IPS-NIHi11 (cell line): ENCODE data around the gene KRIT1.
"Not testable (repeated sequence)": the region's sequence is repeated elsewhere in the genome, so short reads cannot be mapped to it uniquely, and the experiment has no call there.

ENCODE experiments used
- DNase-seq: peaks from one replicate; pipeline ENCODE4 v3.0.0; 2012; ENCODE audit warnings: mixed read lengths, low spot score

The KRIT1 gene

GRCh38 chr7:92245487-92246359 is at the start of gene KRIT1, which contains the start of gene ANKIB1:
Gene KRIT1, minus strand, starts transcription at chr7:92245914. Its CDS starts 3,779 bp downstream, at chr7:92242135.
Gene ANKIB1, plus strand, starts transcription at chr7:92245974. Its CDS starts 49,005 bp downstream, at chr7:92294979.
- peak; percentile 88 for DNase-seq

DNA sequence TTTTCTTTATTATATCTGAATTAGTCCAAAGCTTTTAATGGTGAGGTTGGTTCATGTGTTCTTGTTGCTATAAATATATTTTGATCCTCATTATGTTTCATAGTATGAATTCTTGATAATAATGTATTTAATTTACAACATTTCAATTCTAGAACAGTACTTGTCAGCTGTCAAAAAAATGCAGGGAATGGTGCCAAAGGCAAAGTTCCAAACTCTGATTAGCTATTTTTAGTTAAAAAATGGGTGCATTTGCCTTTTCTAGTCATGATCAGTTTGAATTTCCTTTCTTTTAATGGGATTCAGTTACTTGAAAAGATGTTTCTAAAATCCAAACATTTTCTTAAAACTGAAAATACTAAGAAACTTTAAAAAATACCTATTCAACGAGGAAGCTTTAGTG is 49.7 kb upstream of the KRIT1 start:
- DNase-seq: no peak

GRCh38 chr7:92293896-92294590 is 48.3 kb upstream of the KRIT1 start:
- no peak for DNase-seq

- no peak for DNase-seq
Measured at GRCh38 chr7:92292981-92293380, 47.3 kb upstream of the KRIT1 start.

GRCh38 chr7:92289321-92289720 is 43.6 kb upstream of the KRIT1 start:
- no peak for DNase-seq

- no peak for DNase-seq
Measured at GRCh38 chr7:92282930-92283329, 37.2 kb upstream of the KRIT1 start.

GRCh38 chr7:92282221-92282814 is 36.6 kb upstream of the KRIT1 start:
- no peak for DNase-seq

GRCh38 chr7:92281031-92281430 is 35.3 kb upstream of the KRIT1 start:
- no peak for DNase-seq

DNA sequence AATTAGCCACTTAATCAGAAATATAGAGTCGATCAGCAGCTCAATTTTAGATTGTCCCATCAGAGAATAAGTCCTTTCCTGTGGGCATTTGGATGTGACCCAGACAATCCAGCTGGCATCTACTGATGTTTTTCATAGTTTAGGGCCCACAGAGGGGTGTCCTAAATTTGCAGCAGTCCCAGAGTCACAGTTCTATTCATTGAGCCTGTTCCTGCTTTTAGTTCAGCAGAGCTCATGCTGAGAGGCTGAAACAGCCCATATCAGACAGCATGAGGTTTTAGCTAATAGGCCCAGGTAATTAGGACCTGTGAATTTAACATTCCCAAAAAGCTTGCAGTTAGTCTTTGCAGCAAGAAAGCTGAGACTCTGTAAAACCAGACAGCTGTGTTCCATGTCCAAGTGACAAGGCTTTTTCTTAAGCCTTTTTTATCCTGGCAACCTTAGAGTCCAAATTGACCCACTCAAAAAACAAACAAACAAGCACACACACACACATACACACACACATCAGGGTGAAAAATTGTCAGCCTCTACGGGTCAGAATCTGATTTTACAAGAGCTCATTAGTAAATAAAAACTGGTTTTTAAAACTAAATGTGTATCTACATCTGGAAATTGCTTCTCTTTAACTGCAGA is 33.8 kb upstream of the KRIT1 start:
- DNase-seq: no peak

- DNase-seq: no peak
Measured at GRCh38 chr7:92276460-92276864, 30.7 kb upstream of the KRIT1 start.

GRCh38 chr7:92275327-92275726 is 29.6 kb upstream of the KRIT1 start:
- no peak for DNase-seq

DNA sequence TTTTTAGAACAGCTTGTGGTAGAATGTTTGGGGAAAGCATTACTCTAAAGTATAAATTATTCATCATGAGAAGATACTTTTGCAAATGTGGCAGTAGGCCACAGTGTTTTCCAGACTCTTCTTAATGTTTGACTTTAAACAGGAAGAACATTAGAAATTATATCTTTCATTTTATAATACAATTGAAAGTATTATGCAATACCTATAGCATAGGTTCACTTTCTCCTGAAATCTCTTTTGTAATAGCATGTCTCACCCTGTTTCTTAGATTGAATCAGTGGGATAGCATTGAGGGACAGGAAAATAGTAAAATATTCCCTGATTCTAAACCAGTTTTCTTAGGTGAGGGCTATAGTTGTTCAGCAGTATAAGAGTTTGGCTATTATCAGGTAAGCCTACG is 23.2 kb upstream of the KRIT1 start:
- no peak for DNase-seq

GRCh38 chr7:92266415-92267241 is 20.9 kb upstream of the KRIT1 start:
- DNase-seq: no peak

GRCh38 chr7:92260248-92260781 is 14.6 kb upstream of the KRIT1 start:
- DNase-seq: no peak

GRCh38 chr7:92259610-92260247 is 14.0 kb upstream of the KRIT1 start:
- DNase-seq: no peak

DNA sequence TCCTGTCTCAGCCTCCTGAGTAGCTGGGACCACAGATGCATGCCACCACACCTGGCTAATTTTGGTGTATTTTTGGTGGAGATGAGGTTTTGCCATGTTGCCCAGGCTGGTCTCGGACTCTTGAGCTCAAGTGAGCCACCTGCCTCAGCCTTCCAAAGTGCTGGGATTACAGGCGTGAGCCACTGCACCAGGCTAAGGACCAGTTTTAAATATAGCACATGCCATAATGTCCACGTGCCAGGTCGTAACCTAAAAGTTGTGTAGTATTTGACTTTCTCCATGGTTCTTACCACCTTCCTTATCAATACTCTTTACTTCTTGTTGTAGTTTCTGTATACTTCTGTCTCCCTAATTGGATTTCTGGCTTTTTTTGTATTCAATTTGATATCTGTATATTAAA is 13.3 kb upstream of the KRIT1 start:
- no peak for DNase-seq

DNA sequence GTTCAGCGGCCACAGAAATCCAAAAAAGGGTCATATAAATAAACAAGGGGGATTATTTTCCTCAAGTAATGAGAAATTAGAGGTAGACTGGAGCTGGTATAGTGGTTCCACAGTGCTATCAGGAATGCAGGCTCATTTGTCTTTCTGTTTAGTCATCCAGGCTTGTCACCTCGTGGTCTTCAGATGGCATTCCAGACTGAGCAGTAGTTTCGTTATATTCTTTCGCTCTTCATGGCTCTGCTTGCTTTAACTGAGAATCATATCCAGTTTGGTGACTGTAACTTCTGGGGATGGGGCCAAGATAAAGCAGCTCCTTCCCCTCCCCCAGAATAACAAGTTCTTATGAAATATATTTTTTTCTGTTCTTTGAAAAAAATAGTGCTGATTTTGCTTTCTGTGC is 9.6 kb upstream of the KRIT1 start:
- DNase-seq: no peak

GRCh38 chr7:92254800-92255199 is 9.1 kb upstream of the KRIT1 start:
- not testable (repeated sequence) for DNase-seq

DNA sequence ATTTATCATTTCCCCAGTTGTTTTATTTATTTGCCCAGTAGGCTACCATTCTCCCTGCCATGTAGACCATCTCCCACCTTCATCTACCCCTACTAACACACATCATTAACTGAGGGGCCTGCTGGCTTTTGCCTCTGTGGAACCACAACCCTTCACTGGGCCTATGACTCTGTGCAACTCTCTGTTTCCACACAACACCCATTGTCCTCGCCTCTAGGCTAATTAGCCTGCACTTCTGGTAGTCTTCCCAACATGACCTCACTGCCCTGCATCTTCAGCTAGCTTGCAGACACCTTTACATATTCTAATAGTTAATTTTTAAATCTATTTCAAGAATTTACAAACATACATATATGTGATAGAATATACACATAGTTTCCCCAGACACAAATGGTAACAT is 7.5 kb upstream of the KRIT1 start:
- no peak for DNase-seq

GRCh38 chr7:92251181-92251580 is 5.5 kb upstream of the KRIT1 start:
- no peak for DNase-seq

DNA sequence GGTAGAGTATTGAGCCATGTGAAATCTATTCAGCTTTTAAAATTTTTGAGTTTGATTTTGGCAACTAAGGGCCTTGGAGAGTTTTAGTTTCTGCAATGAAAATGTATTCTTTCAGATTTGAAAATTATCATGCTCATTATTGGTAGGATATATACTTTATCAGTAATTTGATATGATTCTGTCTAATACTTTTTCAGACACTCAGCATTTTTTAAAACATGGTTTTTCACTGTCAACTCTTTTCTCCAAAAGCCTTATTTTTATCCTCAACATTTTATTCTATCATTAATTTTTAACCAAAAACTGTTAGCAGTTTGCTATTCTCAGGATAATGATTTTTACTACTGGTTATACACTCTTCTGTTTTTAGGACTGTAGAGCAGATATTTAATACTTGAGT is 4.9 kb upstream of the KRIT1 start:
- no peak for DNase-seq
